ENCODE data around the gene SNX3.

The SNX3 gene

GRCh38 chr6:108171291-108171917 lies 89.4 kb downstream of the SNX3 start:
- DNase-seq (ENCODE audit: extremely low read depth in 1 of 2, low read depth in 1 of 2) = no peak

- DNase-seq (ENCODE audit: extremely low read depth in 1 of 2, low read depth in 1 of 2) = no peak
Measured at GRCh38 chr6:108170332-108171290, 90.2 kb downstream of the SNX3 start.

GRCh38 chr6:108169464-108170331 lies 91.1 kb downstream of the SNX3 start:
- no peak for DNase-seq (ENCODE audit: extremely low read depth in 1 of 2, low read depth in 1 of 2)

DNA sequence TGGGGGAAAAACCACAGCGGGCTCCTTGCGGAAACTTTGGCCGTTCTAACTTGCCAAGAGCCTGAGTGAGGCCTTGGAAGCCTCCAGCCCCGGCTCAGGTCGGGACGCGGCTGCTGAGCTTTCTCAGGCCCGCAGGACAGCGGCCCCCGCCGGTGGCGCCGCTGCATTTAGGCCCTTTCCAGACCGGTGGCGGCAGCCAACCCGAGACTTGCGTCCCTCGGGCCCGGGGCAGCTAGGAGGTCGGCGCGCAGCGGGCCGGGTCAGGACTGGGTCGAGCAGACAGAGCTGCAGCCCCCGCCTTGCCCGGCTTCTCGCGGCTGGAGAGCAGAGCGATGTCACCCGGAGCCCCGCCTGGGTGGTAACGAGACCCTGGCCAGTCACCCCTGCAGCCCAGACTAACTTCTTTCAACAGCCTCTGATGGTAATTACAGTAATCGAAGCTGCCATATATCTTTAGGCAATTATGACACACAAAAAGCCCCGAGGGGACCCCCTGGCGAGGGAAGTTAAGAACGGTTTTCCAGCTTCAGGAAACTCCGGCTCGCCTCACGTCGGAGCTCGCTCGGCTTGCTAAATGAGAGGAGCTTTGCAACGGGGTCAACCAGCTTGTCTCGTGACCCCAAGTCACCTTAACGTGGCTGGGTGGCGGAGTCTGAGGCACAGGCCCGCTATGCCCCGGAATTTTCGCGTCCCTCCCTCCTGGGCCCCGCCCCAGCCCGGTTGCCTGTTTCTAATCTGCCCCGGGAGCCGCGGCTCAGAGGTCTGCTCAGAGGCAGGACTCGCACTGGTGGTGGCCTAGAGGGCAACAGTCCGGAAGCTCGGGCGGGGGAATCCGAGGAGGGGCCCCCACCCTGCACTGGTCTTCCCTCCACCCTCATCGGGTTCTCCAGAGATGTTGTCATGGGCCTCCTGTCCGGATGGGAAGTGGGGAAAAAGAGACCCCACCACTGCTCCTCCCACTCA lies 92.1 kb downstream of the SNX3 start:
- no peak for DNase-seq (ENCODE audit: extremely low read depth in 1 of 2, low read depth in 1 of 2)

GRCh38 chr6:108168090-108168463 lies 92.8 kb downstream of the SNX3 start:
- DNase-seq (ENCODE audit: extremely low read depth in 1 of 2, low read depth in 1 of 2) = no peak

DNA sequence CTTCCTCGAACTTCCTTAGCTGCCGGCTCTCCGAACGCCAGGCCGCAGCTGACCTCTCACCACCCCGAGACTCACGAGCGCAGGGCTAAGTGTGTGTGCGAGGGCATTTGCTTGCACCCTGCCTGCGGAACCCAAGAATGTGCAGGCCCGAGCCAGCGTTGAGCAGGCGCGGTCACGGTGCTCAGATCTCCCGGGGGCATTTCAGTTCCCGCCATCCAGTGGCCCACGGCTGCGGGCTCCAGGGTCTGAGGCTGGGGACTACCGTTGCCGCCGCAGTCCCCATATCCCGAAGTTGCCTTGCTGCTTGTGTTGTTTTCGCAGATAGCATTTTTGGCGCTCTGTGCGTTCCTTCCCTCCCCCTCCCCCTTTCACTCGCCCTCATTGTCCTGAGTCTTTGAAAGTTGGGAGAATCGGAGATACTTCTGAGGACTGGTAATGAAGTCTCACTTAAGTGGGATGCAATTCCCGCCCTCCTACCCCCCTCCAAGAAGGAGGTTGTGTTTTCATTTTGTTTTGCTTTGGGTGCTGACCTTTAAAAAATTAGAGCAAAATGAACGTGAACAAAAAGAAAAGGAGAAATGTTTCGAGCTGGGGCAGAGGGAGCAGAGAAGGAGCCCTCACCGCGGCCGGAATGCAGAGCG lies 93.3 kb downstream of the SNX3 start:
- no peak for DNase-seq (ENCODE audit: extremely low read depth in 1 of 2, low read depth in 1 of 2)

- DNase-seq (ENCODE audit: extremely low read depth in 1 of 2, low read depth in 1 of 2) = no peak
Measured at GRCh38 chr6:108166664-108167448, 94.0 kb downstream of the SNX3 start.

- DNase-seq (ENCODE audit: extremely low read depth in 1 of 2, low read depth in 1 of 2) = no peak
Measured at GRCh38 chr6:108165714-108166663, 94.9 kb downstream of the SNX3 start, which contains the start of gene NR2E1. NR2E1 (plus strand) TSS chr6:108166022; CDS start chr6:108166766, 744 bp downstream.

DNA sequence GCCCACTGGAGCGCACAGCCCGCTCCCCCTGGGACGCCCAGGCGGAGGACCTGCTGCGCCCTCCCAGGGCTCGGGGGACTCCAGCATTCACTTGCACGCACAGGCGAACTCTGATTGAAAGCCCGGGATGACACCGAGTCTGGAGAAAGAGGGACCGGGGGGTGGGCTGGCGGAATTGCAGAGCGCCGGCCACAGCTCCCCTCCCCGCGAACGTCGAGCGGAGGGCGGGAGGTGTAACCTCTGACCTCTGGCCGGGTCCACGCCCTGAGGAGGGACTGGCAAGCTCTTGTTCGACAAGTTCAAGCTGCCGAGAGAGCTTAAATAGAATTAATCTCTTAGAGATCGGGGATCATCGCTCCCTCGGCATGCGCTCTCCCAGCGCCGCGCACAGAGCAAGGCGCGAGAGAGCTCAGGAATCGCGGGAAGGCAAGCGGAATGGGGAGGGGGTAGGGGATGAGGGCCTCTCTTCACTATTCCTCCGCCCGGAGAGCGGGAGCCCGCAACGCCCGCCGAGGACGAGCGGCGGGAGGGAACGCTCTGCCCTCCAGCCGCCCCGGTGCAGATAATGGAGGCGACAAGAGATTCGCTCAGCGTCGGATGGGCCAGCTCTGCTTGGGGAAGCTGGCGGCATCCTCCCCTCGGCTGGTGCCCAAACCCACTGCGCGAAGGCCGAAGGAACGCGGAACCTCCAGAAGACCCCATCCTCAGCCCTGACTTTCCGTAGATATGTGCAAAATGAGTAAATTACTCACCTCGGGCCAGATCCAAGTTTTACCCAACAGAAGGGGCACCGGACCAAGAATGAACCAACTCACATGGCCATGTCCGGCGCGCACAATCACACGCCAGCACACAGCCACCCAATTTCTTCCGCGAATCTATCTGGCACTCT lies 95.8 kb downstream of the SNX3 start:
- DNase-seq (ENCODE audit: extremely low read depth in 1 of 2, low read depth in 1 of 2) = no peak

- no peak for DNase-seq (ENCODE audit: extremely low read depth in 1 of 2, low read depth in 1 of 2)
Measured at GRCh38 chr6:108164543-108164814, 96.4 kb downstream of the SNX3 start.

- DNase-seq (ENCODE audit: extremely low read depth in 1 of 2, low read depth in 1 of 2) = no peak
Measured at GRCh38 chr6:108163644-108164542, 96.9 kb downstream of the SNX3 start.

DNA sequence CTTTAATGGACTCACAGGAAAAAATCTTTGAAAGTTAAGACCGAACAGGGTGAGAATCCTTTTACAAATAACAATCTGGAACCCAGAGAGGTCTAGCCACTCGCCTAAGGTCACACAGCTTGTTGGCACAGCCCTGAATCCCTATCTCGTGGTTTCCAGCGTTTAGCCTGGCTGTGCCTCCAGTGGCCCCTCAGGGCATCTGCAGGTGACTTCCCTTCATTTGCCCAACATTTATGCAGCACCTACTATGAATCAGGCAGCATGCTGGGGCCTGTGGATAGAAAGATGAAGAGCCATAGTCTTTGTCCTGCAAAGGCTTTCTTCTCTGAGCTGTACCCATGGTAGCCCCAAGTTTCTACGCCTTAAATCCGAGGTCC lies 97.6 kb downstream of the SNX3 start:
- DNase-seq (ENCODE audit: extremely low read depth in 1 of 2, low read depth in 1 of 2) = no peak

- no peak for DNase-seq (ENCODE audit: extremely low read depth in 1 of 2, low read depth in 1 of 2)
Measured at GRCh38 chr6:108161724-108162282, 99.0 kb downstream of the SNX3 start.
